ENCODE results near the gene ZMYND8.

Gene ZMYND8

GRCh38 chr20:47167846-47168245 is 188.7 kb downstream of the ZMYND8 start:
- DNase-seq, result no peak

GRCh38 chr20:47165376-47165865 is 191.1 kb downstream of the ZMYND8 start:
- no peak for DNase-seq

GRCh38 chr20:47164140-47164539 is 192.4 kb downstream of the ZMYND8 start:
- no peak for DNase-seq

GRCh38 chr20:47161411-47161810 is 195.1 kb downstream of the ZMYND8 start:
- DNase-seq, result no peak

GRCh38 chr20:47160992-47161391 is 195.5 kb downstream of the ZMYND8 start:
- DNase-seq, result no peak

- no peak for DNase-seq
Measured at GRCh38 chr20:47160240-47160639, 196.3 kb downstream of the ZMYND8 start.
